ENCODE data around the gene OR51E1. TPM values are rescaled to one million over a fixed set of nuclear protein-coding genes. Genes with fewer than 3 reads are reported as not detected.

Gene OR51E1
- total and polyA plus RNA-seq, 9 of the 15 experiments (the other 6 are each of a cell fraction or from before 2014, with no cell fraction given): 0.03 to 0.04 TPM; not detected in 7

- Histone ChIP-seq H4K20me1 (replicated peaks; ENCODE audit: control insufficient read depth, insufficient read depth, low read length) (no peaks in the 10 kb centered on the region), H3K9ac (ENCODE audit: insufficient read depth in 1 of 2, low read depth in 2 of 2, low read length in 2 of 2) (no peak overlapping the region), H3K4me3 (no peak overlapping the region), H3K27me3 (ENCODE audit: control insufficient read depth in 2 of 2, insufficient read depth in 2 of 2, low read length in 2 of 2) (peaks cover 0 to 3% of the 10 kb centered on the region in 2 experiments; a peak in 2 of 5 replicates), H3K9me3 (replicated peaks; ENCODE audit: control insufficient read depth, insufficient read depth, low read depth, low read length) (no peaks in the 10 kb centered on the region), H3K79me2 (ENCODE audit: control insufficient read depth, insufficient read depth, low read length) (no peaks in the 10 kb centered on the region), H3K4me1 (replicated peaks in 1 of 2; ENCODE audit: control insufficient read depth in 2 of 2, insufficient read depth in 2 of 2, low read length in 2 of 2) (no peaks in the 10 kb centered on the region), H3K36me3 (ENCODE audit: control insufficient read depth, insufficient read depth, low read length) (no peaks in the 10 kb centered on the region), H3K4me2 (ENCODE audit: insufficient read depth, low read length) (no peak overlapping the region), H2AFZ (ENCODE audit: low read depth, low read length) (no peak overlapping the region), H3K27ac (ENCODE audit: extremely low read depth, low read depth, low read length) (no peak overlapping the region), H3K9me1 (ENCODE audit: control insufficient read depth, insufficient read depth, low read length) (no peaks in the 10 kb centered on the region)
- ATAC-seq (no peak), FAIRE-seq (no peak), DNase-seq (ENCODE audit: extremely low read depth in 1 of 4, low spot score in 3 of 4) (no peak)
- WGBS (ENCODE audit: insufficient coverage, low coverage, missing lambda C conversion rate): 0% methylated on average over 1 of the region's 1 CpG
- no TSS peak for BruUV-seq (replicated peaks)
- CTCF ChIA-PET (ENCODE audit: low intra/inter-chr PET ratio): no interaction called here
- POLR2A ChIA-PET: interaction anchor here (0.5 kb wide), 1 partner anchor 90 kb away, joined by 3 read pairs; no protein-coding TSS in a partner anchor
- in situ Hi-C loops (cut with MboI): no loop called here
- intact Hi-C loops (cut with micrococcal nuclease): no loop called here
- TF ChIP-seq ZNF318 (IDR thresholded peaks at IDR 0.05; ENCODE audit: borderline replicate concordance in 1 of 2, low read depth in 1 of 2): no peak
- no peak for TF ChIP-seq DEAF1 (CRISPR knock-in tag; IDR thresholded peaks at IDR 0.05)
- no peak for TF ChIP-seq MED1 (CRISPR knock-in tag; IDR thresholded peaks at IDR 0.05; ENCODE audit: borderline replicate concordance)
- no peak for TF ChIP-seq HIVEP1 (CRISPR knock-in tag; IDR thresholded peaks at IDR 0.05)
- TF ChIP-seq HBP1 (CRISPR knock-in tag; IDR thresholded peaks at IDR 0.05): no peak
- TF ChIP-seq E2F3 (CRISPR knock-in tag; IDR thresholded peaks at IDR 0.05): no peak
- TF ChIP-seq RAD21 (CRISPR knock-in tag; conservative IDR thresholded peaks at IDR 0.05 in 1 of 2, IDR thresholded peaks at IDR 0.05 in 1 of 2): no peak
- TF ChIP-seq SIX5 (IDR thresholded peaks at IDR 0.05; ENCODE audit: borderline replicate concordance in 1 of 2, insufficient read depth in 1 of 2, low read depth in 1 of 2, low read length in 2 of 2): no peak
- TF ChIP-seq ERF (CRISPR knock-in tag; IDR thresholded peaks at IDR 0.05): no peak
Measured at GRCh38 chr11:4695442-4695841, 51.7 kb downstream of the OR51E1 start.

All from K562 (cell line).